DOHH2 (cell line): ENCODE results near the gene ABLIM2.

Experiments
- H3F3A ChIP-seq: fragments of 200-600 bp; sonication (generic), shearing (Covaris generic); 2 replicates; pipeline ENCODE4 v1.6.0; 2016; ENCODE audit warnings: antibody characterized with exemption, mild to moderate bottlenecking; ENCODE audit not compliant: control insufficient read depth, insufficient read depth
- H3K27ac ChIP-seq: fragments of 200-600 bp; sonication (generic); 2 replicates; pipeline ENCODE4 v1.5.1; 2014; ENCODE audit warnings: low read depth, mild to moderate bottlenecking, low read length, moderate library complexity
- H3K27me3 ChIP-seq: fragments of 200-600 bp; sonication (generic); 2 replicates; pipeline ENCODE4 v1.6.1; 2014; ENCODE audit warnings: mild to moderate bottlenecking, low read length, mixed read lengths; ENCODE audit not compliant: control insufficient read depth
- H3K36me3 ChIP-seq: fragments of 200-600 bp; sonication (generic); 2 replicates; pipeline ENCODE4 v1.6.1; 2014; ENCODE audit warnings: mild to moderate bottlenecking, low read length, moderate library complexity, mixed read lengths; ENCODE audit not compliant: control insufficient read depth
- H3K4me1 ChIP-seq: fragments of 200-600 bp; sonication (generic); 2 replicates; pipeline ENCODE4 v1.6.1; 2014; ENCODE audit warnings: mild to moderate bottlenecking, low read length, mixed read lengths; ENCODE audit not compliant: control insufficient read depth
- H3K4me2 ChIP-seq: fragments of 200-600 bp; sonication (generic); 2 replicates; pipeline ENCODE4 v1.6.0; 2014; ENCODE audit warnings: mild to moderate bottlenecking, low read length, moderate library complexity
- H3K4me3 ChIP-seq: fragments of 200-600 bp; sonication (generic); 2 replicates; pipeline ENCODE4 v1.5.1; 2014; ENCODE audit warnings: mild to moderate bottlenecking, low read length, mixed read lengths
- H3K79me2 ChIP-seq: fragments of 200-600 bp; sonication (generic); 2 replicates; pipeline ENCODE4 v1.6.1; 2014; ENCODE audit warnings: mild to moderate bottlenecking, low read length, mixed read lengths; ENCODE audit not compliant: control insufficient read depth
- H3K9me2 ChIP-seq: fragments of 200-600 bp; sonication (generic); replicated peaks from 2 replicates; pipeline ENCODE4 v1.6.1; 2014; ENCODE audit warnings: mild to moderate bottlenecking, low read length, mixed read lengths; ENCODE audit not compliant: control insufficient read depth
- H3K9me3 ChIP-seq: fragments of 200-600 bp; sonication (generic); 2 replicates; pipeline ENCODE4 v1.6.1; 2014; ENCODE audit warnings: antibody characterized with exemption, low read length, mixed read lengths; ENCODE audit not compliant: control insufficient read depth, insufficient read depth
- H4K20me1 ChIP-seq: fragments of 200-600 bp; sonication (generic); 2 replicates; pipeline ENCODE4 v1.6.0; 2014; ENCODE audit warnings: low read depth, mild to moderate bottlenecking, antibody characterized with exemption, low read length, moderate library complexity; ENCODE audit not compliant: control insufficient read depth, insufficient read depth
- CTCF ChIP-seq: fragments of 200-600 bp; sonication (generic); IDR thresholded peaks from one replicate; pipeline ENCODE4 v1.5.1; 2014; ENCODE audit warnings: antibody characterized with exemption, mild to moderate bottlenecking, low read depth, low read length; ENCODE audit not compliant: poor library complexity, severe bottlenecking
- EZH2phosphoT487 ChIP-seq: fragments of 200-600 bp; sonication (generic); IDR thresholded peaks from 2 replicates; pipeline ENCODE4 v1.6.1; 2017; ENCODE audit warnings: borderline replicate concordance, mild to moderate bottlenecking, antibody characterized with exemption, low read length, moderate library complexity, mixed read lengths

Gene ABLIM2

GRCh38 chr4:7933651-7934510, 224.7 kb downstream of the ABLIM2 start:
- no peak for TF ChIP-seq CTCF
- H3K4me1 ChIP-seq, result no peaks in the 10 kb centered on the region
- H4K20me1 ChIP-seq, result no peaks in the 10 kb centered on the region
- H3K27ac ChIP-seq, result no peak overlapping the region
- H3K4me2 ChIP-seq, result no peak overlapping the region
- H3F3A ChIP-seq, result no peaks in the 10 kb centered on the region
- no peaks in the 10 kb centered on the region for H3K9me3 ChIP-seq
- no peak overlapping the region for H3K4me3 ChIP-seq
- no peaks in the 10 kb centered on the region for H3K79me2 ChIP-seq
- H3K27me3 ChIP-seq, result peaks cover 14% of the 10 kb centered on the region
- no peaks in the 10 kb centered on the region for H3K9me2 ChIP-seq
- H3K36me3 ChIP-seq, result no peaks in the 10 kb centered on the region

DNA sequence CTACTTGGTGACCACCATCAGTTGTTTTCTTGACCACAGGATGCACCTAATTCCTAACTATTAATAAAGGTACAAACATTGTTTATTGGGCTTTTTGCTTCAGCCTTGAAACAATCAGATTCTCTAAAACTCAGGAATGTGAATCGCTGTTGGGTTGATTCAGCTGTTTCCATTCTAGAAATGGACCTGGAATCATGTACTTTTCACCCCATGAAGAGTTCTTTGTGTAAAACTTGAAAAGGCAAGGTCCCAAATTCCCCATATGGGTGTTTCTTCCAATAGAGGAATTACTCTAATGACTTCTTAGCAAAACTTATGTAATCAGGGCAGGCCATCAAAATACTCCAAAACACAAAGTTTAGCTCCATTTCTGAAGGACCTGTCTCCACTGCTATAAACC, 226.3 kb downstream of the ABLIM2 start:
- no peak overlapping the region for H3K4me2 ChIP-seq
- H3K4me3 ChIP-seq, result no peak overlapping the region
- no peaks in the 10 kb centered on the region for H3K9me2 ChIP-seq
- no peaks in the 10 kb centered on the region for H3F3A ChIP-seq
- H3K36me3 ChIP-seq, result no peaks in the 10 kb centered on the region
- no peaks in the 10 kb centered on the region for H4K20me1 ChIP-seq
- H3K4me1 ChIP-seq, result no peaks in the 10 kb centered on the region
- TF ChIP-seq EZH2phosphoT487 (no peak), CTCF (no peak)
- H3K27me3 ChIP-seq, result peaks cover 11% of the 10 kb centered on the region
- H3K27ac ChIP-seq, result no peak overlapping the region
- H3K9me3 ChIP-seq, result no peaks in the 10 kb centered on the region
- no peaks in the 10 kb centered on the region for H3K79me2 ChIP-seq

- no peaks in the 10 kb centered on the region for H3K4me1 ChIP-seq
- H3K36me3 ChIP-seq, result no peaks in the 10 kb centered on the region
- no peaks in the 10 kb centered on the region for H3K9me2 ChIP-seq
- H3F3A ChIP-seq, result no peaks in the 10 kb centered on the region
- no peaks in the 10 kb centered on the region for H3K9me3 ChIP-seq
- TF ChIP-seq CTCF (no peak), EZH2phosphoT487 (no peak)
- peaks cover 4% of the 10 kb centered on the region for H3K27me3 ChIP-seq
- no peaks in the 10 kb centered on the region for H4K20me1 ChIP-seq
- no peak overlapping the region for H3K27ac ChIP-seq
- H3K79me2 ChIP-seq, result no peaks in the 10 kb centered on the region
- no peak overlapping the region for H3K4me3 ChIP-seq
- H3K4me2 ChIP-seq, result no peak overlapping the region
These were observed 229.3 kb downstream of the ABLIM2 start for GRCh38 chr4:7929118-7929951.
